ENCODE data around the gene GAB2.
"Not testable (repeated sequence)": the region's sequence is repeated elsewhere in the genome, so short reads cannot be mapped to it uniquely, and the experiment has no call there.

Gene GAB2

GRCh38 chr11:78290293-78291176, 127.1 kb downstream of the GAB2 start:
- no peak for DNase-seq (ENCODE audit: insufficient read length, low spot score)
- FAIRE-seq = no peak

- DNase-seq (ENCODE audit: insufficient read length, low spot score) (no peak), FAIRE-seq (no peak)
These were observed 127.9 kb downstream of the GAB2 start for GRCh38 chr11:78289552-78290292.

GRCh38 chr11:78284260-78284659, 133.4 kb downstream of the GAB2 start:
- DNase-seq (ENCODE audit: insufficient read length, low spot score) = no peak
- FAIRE-seq = no peak

- FAIRE-seq (no peak), DNase-seq (ENCODE audit: insufficient read length, low spot score) (no peak)
These were observed 134.8 kb downstream of the GAB2 start for GRCh38 chr11:78282821-78283220.

GRCh38 chr11:78281511-78281910, 136.1 kb downstream of the GAB2 start:
- FAIRE-seq = no peak

GRCh38 chr11:78277314-78277994, 140.2 kb downstream of the GAB2 start:
- FAIRE-seq (no peak), DNase-seq (ENCODE audit: insufficient read length, low spot score) (no peak)

More at GRCh38 chr11:78281511-78281910, 136.1 kb downstream of the GAB2 start:
- DNase-seq (ENCODE audit: insufficient read length, low spot score) = no peak

GRCh38 chr11:78276311-78276710, 141.3 kb downstream of the GAB2 start:
- FAIRE-seq = no peak
- no peak for DNase-seq (ENCODE audit: insufficient read length, low spot score)

GRCh38 chr11:78274739-78275138, 142.9 kb downstream of the GAB2 start:
- DNase-seq (ENCODE audit: insufficient read length, low spot score) = no peak
- FAIRE-seq = no peak

- FAIRE-seq; DNase-seq (ENCODE audit: insufficient read length, low spot score): not testable (repeated sequence)
These were observed 144.9 kb downstream of the GAB2 start for GRCh38 chr11:78272625-78273269.

- DNase-seq (ENCODE audit: insufficient read length, low spot score); FAIRE-seq: not testable (repeated sequence)
These were observed 145.8 kb downstream of the GAB2 start for GRCh38 chr11:78271801-78272200.

- no peak for DNase-seq (ENCODE audit: insufficient read length, low spot score)
- FAIRE-seq = no peak
These were observed 146.6 kb downstream of the GAB2 start for GRCh38 chr11:78270971-78271370.

GRCh38 chr11:78269806-78270205, 147.8 kb downstream of the GAB2 start:
- DNase-seq (ENCODE audit: insufficient read length, low spot score) (no peak), FAIRE-seq (no peak)

GRCh38 chr11:78268591-78269410, 148.8 kb downstream of the GAB2 start:
- no peak for DNase-seq (ENCODE audit: insufficient read length, low spot score)
- no peak for FAIRE-seq

GRCh38 chr11:78266451-78266850, 151.2 kb downstream of the GAB2 start:
- DNase-seq (ENCODE audit: insufficient read length, low spot score) = no peak
- FAIRE-seq = no peak

- FAIRE-seq = no peak
- no peak for DNase-seq (ENCODE audit: insufficient read length, low spot score)
These were observed 152.3 kb downstream of the GAB2 start for GRCh38 chr11:78265326-78265725.

- no peak for FAIRE-seq
- DNase-seq (ENCODE audit: insufficient read length, low spot score) = no peak
These were observed 154.9 kb downstream of the GAB2 start for GRCh38 chr11:78262691-78263090.

GRCh38 chr11:78262238-78262637, 155.4 kb downstream of the GAB2 start:
- FAIRE-seq = no peak

GRCh38 chr11:78261828-78262227, 155.8 kb downstream of the GAB2 start:
- DNase-seq (ENCODE audit: insufficient read length, low spot score) (no peak), FAIRE-seq (no peak)

More at GRCh38 chr11:78262238-78262637, 155.4 kb downstream of the GAB2 start:
- no peak for DNase-seq (ENCODE audit: insufficient read length, low spot score)

GRCh38 chr11:78261367-78261766, 156.3 kb downstream of the GAB2 start:
- DNase-seq (ENCODE audit: insufficient read length, low spot score) = no peak
- FAIRE-seq = no peak

Data from GM19239 (cell line).